Inflammatory macrophage treated with lipopolysaccharide for 1 hour (primary cell): ENCODE results near the gene BIRC2.
A peak's percentile ranks its signal among the peaks of the same experiment; 100 is the strongest.
"Not testable (repeated sequence)": the region's sequence is repeated elsewhere in the genome, so short reads cannot be mapped to it uniquely, and the experiment has no call there.

ENCODE experiments used
- DNase-seq, 2 donors: peaks; one replicate each; pipeline ENCODE4 v3.0.0-alpha.2; 2020 to 2022

BIRC2 gene

GRCh38 chr11:102323542-102324251 is 23.3 kb upstream of the BIRC2 start:
- no peak for DNase-seq

GRCh38 chr11:102325088-102325487 is 21.9 kb upstream of the BIRC2 start:
- no peak for DNase-seq

GRCh38 chr11:102328748-102329147 is 18.3 kb upstream of the BIRC2 start:
- DNase-seq: no peak

GRCh38 chr11:102330231-102330630 is 16.8 kb upstream of the BIRC2 start:
- DNase-seq: no peak

- no peak for DNase-seq
These were observed 15.7 kb upstream of the BIRC2 start for GRCh38 chr11:102331341-102331740.

GRCh38 chr11:102332611-102332994 is 14.4 kb upstream of the BIRC2 start:
- no peak for DNase-seq

GRCh38 chr11:102338479-102339010 is 8.5 kb upstream of the BIRC2 start:
- DNase-seq: no peak

- not testable (repeated sequence) for DNase-seq
These were observed 5.7 kb upstream of the BIRC2 start for GRCh38 chr11:102341311-102341710.

- peak; percentile 71 to 93 for DNase-seq
These were observed 5.1 kb upstream of the BIRC2 start for GRCh38 chr11:102341844-102342318.

GRCh38 chr11:102343809-102344208 is 3.2 kb upstream of the BIRC2 start:
- peak in 1 of 2 donors; percentile 71 for DNase-seq

GRCh38 chr11:102345904-102346303 is 1.1 kb upstream of the BIRC2 start:
- DNase-seq: peak; percentile 47 to 74

- no peak for DNase-seq
These were observed 612 bp upstream of the BIRC2 start for GRCh38 chr11:102346456-102346747.

- peak; percentile 68 to 71 for DNase-seq
These were observed 702 bp downstream of the BIRC2 start for GRCh38 chr11:102347462-102348370.

GRCh38 chr11:102357116-102357515 is 10.1 kb downstream of the BIRC2 start:
- no peak for DNase-seq

- no peak for DNase-seq
These were observed 12.4 kb downstream of the BIRC2 start for GRCh38 chr11:102359372-102359771.

GRCh38 chr11:102360681-102361080 is 13.7 kb downstream of the BIRC2 start:
- no peak for DNase-seq

GRCh38 chr11:102361086-102362031 is 14.3 kb downstream of the BIRC2 start:
- no peak for DNase-seq

GRCh38 chr11:102364991-102365390 is 18.0 kb downstream of the BIRC2 start:
- no peak for DNase-seq

GRCh38 chr11:102367364-102367763 is 20.4 kb downstream of the BIRC2 start:
- DNase-seq: peak in 1 of 2 donors; percentile 22

GRCh38 chr11:102368472-102368871 is 21.5 kb downstream of the BIRC2 start:
- DNase-seq: no peak

GRCh38 chr11:102374633-102375424 is 27.8 kb downstream of the BIRC2 start:
- DNase-seq: not testable (repeated sequence)
